Body of pancreas (tissue), 4 donors: ENCODE data around the gene HSPA13. TPM values are rescaled to one million over a fixed set of nuclear protein-coding genes. Genes with fewer than 3 reads are reported as not detected.

ENCODE experiments used
- ATAC-seq: fragments of 150-250 bp; one replicate; pipeline ENCODE4 v1.9.1; 2016
- DNase-seq, 4 donors: peaks; one replicate each; pipeline ENCODE4 v3.0.0-alpha.2; 2019
- H3K27ac ChIP-seq, 4 donors: fragments of 200-600 bp; sonication (generic); 1 replicate in 3 of 4; 2 replicates in 1 of 4; pipeline versions ENCODE4 v1.5.1 to v1.6.1; 2016 to 2019; ENCODE audit warnings: mild to moderate bottlenecking in 1 of 4, mixed read lengths in 1 of 4, moderate library complexity in 1 of 4
- H3K27me3 ChIP-seq, 2 donors: fragments of 200-600 bp; sonication (generic); one replicate each; pipeline ENCODE4 v1.6.0; 2016; ENCODE audit warnings: mild to moderate bottlenecking in 1 of 2
- H3K36me3 ChIP-seq, 2 donors: fragments of 200-600 bp; sonication (generic); replicated peaks in 1 of 2; 2 replicates each; pipeline ENCODE4 v1.5.1; 2016; ENCODE audit warnings: low read depth in 2 of 2; ENCODE audit not compliant: insufficient read depth in 1 of 2
- H3K4me1 ChIP-seq: fragments of 200-600 bp; sonication (generic); one replicate; pipeline ENCODE4 v1.6.0; 2016
- H3K4me3 ChIP-seq, 2 donors: fragments of 200-600 bp; sonication (generic); 1 replicate in 1 of 2; 2 replicates in 1 of 2; pipeline ENCODE4 v1.5.1; 2016 to 2019
- H3K9me3 ChIP-seq, 3 donors: fragments of 200-600 bp; sonication (generic); 1 replicate in 2 of 3; 2 replicates in 1 of 3; pipeline ENCODE4 v1.5.1; 2016
- CTCF ChIP-seq, 7 experiments: fragments of 450-650 bp in 4 of 7; fragments of 200-600 bp in 3 of 7; sonication (generic) in 3 of 7; IDR thresholded peaks; one replicate each; pipeline ENCODE4 v1.5.1; 2016 to 2019; ENCODE audit warnings: antibody characterized with exemption in 7 of 7
- POLR2A ChIP-seq, 3 donors: fragments of 450-650 bp; IDR thresholded peaks; one replicate each; pipeline ENCODE4 v1.6.1; 2016; ENCODE audit warnings: antibody characterized with exemption in 3 of 3, mild to moderate bottlenecking in 2 of 3
- WGBS, 2 donors: methylation state at CpG; one replicate each; pipeline ENCODE4 v1.1.5; 2017; 5-methylcytosine and 5-hydroxymethylcytosine counted together
- intact Hi-C: fragments of 100-400 bp; cut with DNase I; formaldehyde crosslinking; loops from one replicate; pipeline ENCODE4 v1.15.1; 2023
- total RNA-seq, 2 donors: library from RNA; depleted of rRNA; stranded (reverse); fragments of >200 nt; gene quantifications; one replicate each; pipeline ENCODE4 v1.1.0, GENCODE V29; 2016

HSPA13 gene, protein sequence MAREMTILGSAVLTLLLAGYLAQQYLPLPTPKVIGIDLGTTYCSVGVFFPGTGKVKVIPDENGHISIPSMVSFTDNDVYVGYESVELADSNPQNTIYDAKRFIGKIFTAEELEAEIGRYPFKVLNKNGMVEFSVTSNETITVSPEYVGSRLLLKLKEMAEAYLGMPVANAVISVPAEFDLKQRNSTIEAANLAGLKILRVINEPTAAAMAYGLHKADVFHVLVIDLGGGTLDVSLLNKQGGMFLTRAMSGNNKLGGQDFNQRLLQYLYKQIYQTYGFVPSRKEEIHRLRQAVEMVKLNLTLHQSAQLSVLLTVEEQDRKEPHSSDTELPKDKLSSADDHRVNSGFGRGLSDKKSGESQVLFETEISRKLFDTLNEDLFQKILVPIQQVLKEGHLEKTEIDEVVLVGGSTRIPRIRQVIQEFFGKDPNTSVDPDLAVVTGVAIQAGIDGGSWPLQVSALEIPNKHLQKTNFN
- total RNA-seq, result 10 to 100 TPM; 10.2 to 11.2 TPM

DNA sequence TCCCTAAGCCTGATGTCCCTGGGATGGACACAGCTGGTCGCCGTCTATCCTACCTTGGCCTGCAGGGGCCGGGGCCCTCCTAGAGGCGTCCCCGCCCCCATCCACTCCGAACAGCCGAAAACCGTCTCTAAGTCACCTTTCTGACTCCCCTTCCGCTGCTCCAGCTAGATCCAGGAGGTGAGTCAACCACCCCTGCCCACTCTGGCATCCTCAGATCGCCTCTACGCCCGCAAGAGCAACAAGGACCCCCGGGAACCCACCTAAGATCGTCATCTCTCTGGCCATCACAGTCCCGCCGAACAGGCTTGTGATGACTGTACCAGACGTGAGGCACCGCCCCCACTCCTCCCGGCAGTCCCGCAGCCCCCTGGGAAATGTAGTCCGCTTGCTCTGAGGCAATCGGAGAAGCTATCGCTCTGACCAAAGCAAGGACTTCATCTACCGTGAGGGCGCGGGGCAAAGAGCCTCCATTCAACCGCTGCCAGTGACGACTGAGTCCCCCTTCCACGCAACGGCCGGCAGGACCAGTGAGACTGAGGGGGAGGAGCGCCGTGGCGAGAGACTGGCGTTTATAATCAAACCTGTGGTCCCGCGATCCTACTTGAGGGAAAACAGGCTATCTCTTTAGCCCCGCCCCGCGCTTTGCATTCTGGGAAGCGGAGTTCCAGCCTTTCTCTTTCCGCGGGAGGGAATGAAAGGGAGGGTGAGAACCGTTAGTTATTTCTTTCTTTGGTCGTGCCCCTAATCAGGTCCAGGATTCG is at the start of gene HSPA13:
TSS of gene HSPA13 (minus strand) at position 312 of the 761 bp plus-strand sequence. CDS start at position 285, 27 bp downstream.
- H3K36me3 ChIP-seq, result peaks cover 0 to 3% of the 10 kb centered on the region in 2 donors
- peak within 1 kb of the TSS; percentile 65 to 87 (median 84) for H3K27ac ChIP-seq
- ATAC-seq (peak; percentile 99), DNase-seq (peak; percentile 99 to 100 (median 100))
- no peaks in the 10 kb centered on the region for H3K27me3 ChIP-seq
- H3K4me3 ChIP-seq, result peak within 1 kb of the TSS; percentile 70 to 79
- peaks cover 13% of the 10 kb centered on the region for H3K4me1 ChIP-seq
- H3K9me3 ChIP-seq, result no peaks in the 10 kb centered on the region
- intact Hi-C loops, result no loop called here
- WGBS, 2 donors, result 0% methylated on average over 32 to 46 of the region's 46 CpGs
- TF ChIP-seq POLR2A (IDR thresholded peaks at IDR 0.05) (peak; percentile 13 to 83 (median 79)), CTCF (IDR thresholded peaks at IDR 0.05) (peak in 2 of 7 experiments; percentile 2 to 7)

- no peaks in the 10 kb centered on the region for H3K27me3 ChIP-seq
- TF ChIP-seq POLR2A (IDR thresholded peaks at IDR 0.05), result no peak
- TF ChIP-seq CTCF (IDR thresholded peaks at IDR 0.05), result no peak
- no peak for DNase-seq
- H3K4me1 ChIP-seq, result no peaks in the 10 kb centered on the region
- 52 to 59% methylated on average over 2 of the region's 2 CpGs for WGBS, 2 donors
- H3K4me3 ChIP-seq, result no peak overlapping the region
- H3K27ac ChIP-seq, result no peak overlapping the region
- ATAC-seq, result no peak
- H3K9me3 ChIP-seq, result peaks cover 0 to 21% (median 0%) of the 10 kb centered on the region in 3 donors
- H3K36me3 ChIP-seq, result no peaks in the 10 kb centered on the region
- intact Hi-C loops, result no loop called here
Measured at GRCh38 chr21:14418920-14419319, 36.0 kb upstream of the HSPA13 start.

GRCh38 chr21:14414932-14415508 is 32.1 kb upstream of the HSPA13 start:
- TF ChIP-seq POLR2A (IDR thresholded peaks at IDR 0.05) (no peak), CTCF (IDR thresholded peaks at IDR 0.05) (no peak)
- Histone ChIP-seq H3K27ac (no peak overlapping the region), H3K9me3 (peaks cover 0 to 10% (median 0%) of the 10 kb centered on the region in 3 donors), H3K27me3 (no peaks in the 10 kb centered on the region), H3K4me3 (no peak overlapping the region), H3K4me1 (no peaks in the 10 kb centered on the region), H3K36me3 (no peaks in the 10 kb centered on the region)
- ATAC-seq (no peak), DNase-seq (no peak)
- WGBS, 2 donors, result 58 to 77% methylated on average over 2 of the region's 2 CpGs
- intact Hi-C loops, result no loop called here

DNA sequence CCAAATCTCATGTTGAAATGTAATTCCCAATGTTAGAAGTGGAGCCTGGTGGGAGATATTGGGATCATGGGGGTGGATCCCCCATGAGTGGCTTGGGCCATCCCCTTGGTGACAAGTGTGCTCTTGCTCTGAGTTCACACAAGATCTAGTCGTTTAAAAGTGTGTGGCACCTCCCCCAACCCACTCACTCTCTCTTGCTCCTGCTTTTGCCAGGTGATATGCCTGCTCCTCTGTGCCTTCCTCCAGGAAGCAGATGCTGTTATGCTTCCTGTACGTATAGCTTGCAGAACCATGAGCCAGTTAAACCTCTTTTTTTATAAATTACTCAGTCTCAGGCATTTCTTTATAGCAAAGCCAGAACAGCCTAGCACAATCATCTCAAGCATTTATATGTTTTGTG is 23.0 kb upstream of the HSPA13 start:
- H3K36me3 ChIP-seq, result no peaks in the 10 kb centered on the region
- H3K4me1 ChIP-seq, result no peaks in the 10 kb centered on the region
- no peak for TF ChIP-seq POLR2A (IDR thresholded peaks at IDR 0.05)
- TF ChIP-seq CTCF (IDR thresholded peaks at IDR 0.05), result no peak
- H3K27ac ChIP-seq, result no peak overlapping the region
- H3K4me3 ChIP-seq, result no peak overlapping the region
- 19 to 29% methylated on average over 2 of the region's 2 CpGs for WGBS, 2 donors
- no peaks in the 10 kb centered on the region for H3K9me3 ChIP-seq
- intact Hi-C loops, result no loop called here
- no peaks in the 10 kb centered on the region for H3K27me3 ChIP-seq
- ATAC-seq (no peak), DNase-seq (no peak)
